ENCODE data around the gene NAV2. TPM values are rescaled to one million over a fixed set of nuclear protein-coding genes. Genes with fewer than 3 reads are reported as not detected.

NAV2 gene
- total RNA-seq, 4 donors from 2014 or later: 19.2 to 34.7 (median 25.8) TPM

DNA sequence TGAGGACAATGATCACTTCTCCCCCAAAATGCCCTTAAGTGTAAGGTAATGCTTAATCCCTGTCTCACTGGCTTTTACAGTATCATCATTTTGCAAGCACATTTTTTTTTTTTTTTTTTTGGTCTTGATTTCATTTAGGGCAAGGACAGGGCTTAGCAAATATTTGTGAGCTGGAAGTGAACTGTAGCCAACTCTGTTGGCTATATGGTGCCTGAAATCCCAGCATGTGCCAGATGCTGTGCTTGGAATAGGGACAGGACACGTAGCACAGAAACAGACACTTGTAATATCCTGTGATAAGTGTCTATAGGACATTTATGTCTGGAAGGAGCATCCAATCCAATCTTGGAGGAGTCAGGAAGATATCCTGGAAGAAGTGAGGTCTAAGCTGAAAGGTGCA is 198.3 kb downstream of the NAV2 start:
- peaks cover 0 to 15% (median 0%) of the 10 kb centered on the region in 3 donors for H3K36me3 ChIP-seq
- H3K27ac ChIP-seq: no peak overlapping the region
- no peak for DNase-seq (ENCODE audit: low spot score in 2 of 2)
- H3K27me3 ChIP-seq: no peaks in the 10 kb centered on the region
- WGBS, 2 donors: 86 to 100% methylated on average over 1 of the region's 1 CpG
- H3K9me3 ChIP-seq: no peaks in the 10 kb centered on the region
- H3K4me3 ChIP-seq: no peak overlapping the region
- H3K4me1 ChIP-seq: peaks cover 0 to 23% (median 0%) of the 10 kb centered on the region in 4 donors
- TF ChIP-seq EP300 (IDR thresholded peaks at IDR 0.05): no peak
- no peak for TF ChIP-seq CTCF (IDR thresholded peaks at IDR 0.05)
- no peak for TF ChIP-seq POLR2A (IDR thresholded peaks at IDR 0.05)

GRCh38 chr11:19912115-19912957 is 199.7 kb downstream of the NAV2 start:
- 38 to 48% methylated on average over 5 of the region's 5 CpGs for WGBS, 2 donors
- TF ChIP-seq EP300 (IDR thresholded peaks at IDR 0.05) (no peak), POLR2A (IDR thresholded peaks at IDR 0.05) (no peak), CTCF (IDR thresholded peaks at IDR 0.05) (no peak)
- Histone ChIP-seq H3K27me3 (no peaks in the 10 kb centered on the region), H3K4me3 (no peak overlapping the region), H3K36me3 (peaks cover 0 to 13% (median 0%) of the 10 kb centered on the region in 3 donors), H3K4me1 (peaks cover 0 to 23% (median 0%) of the 10 kb centered on the region in 4 donors), H3K9me3 (no peaks in the 10 kb centered on the region), H3K27ac (no peak overlapping the region)
- no peak for DNase-seq (ENCODE audit: low spot score in 2 of 2)

DNA sequence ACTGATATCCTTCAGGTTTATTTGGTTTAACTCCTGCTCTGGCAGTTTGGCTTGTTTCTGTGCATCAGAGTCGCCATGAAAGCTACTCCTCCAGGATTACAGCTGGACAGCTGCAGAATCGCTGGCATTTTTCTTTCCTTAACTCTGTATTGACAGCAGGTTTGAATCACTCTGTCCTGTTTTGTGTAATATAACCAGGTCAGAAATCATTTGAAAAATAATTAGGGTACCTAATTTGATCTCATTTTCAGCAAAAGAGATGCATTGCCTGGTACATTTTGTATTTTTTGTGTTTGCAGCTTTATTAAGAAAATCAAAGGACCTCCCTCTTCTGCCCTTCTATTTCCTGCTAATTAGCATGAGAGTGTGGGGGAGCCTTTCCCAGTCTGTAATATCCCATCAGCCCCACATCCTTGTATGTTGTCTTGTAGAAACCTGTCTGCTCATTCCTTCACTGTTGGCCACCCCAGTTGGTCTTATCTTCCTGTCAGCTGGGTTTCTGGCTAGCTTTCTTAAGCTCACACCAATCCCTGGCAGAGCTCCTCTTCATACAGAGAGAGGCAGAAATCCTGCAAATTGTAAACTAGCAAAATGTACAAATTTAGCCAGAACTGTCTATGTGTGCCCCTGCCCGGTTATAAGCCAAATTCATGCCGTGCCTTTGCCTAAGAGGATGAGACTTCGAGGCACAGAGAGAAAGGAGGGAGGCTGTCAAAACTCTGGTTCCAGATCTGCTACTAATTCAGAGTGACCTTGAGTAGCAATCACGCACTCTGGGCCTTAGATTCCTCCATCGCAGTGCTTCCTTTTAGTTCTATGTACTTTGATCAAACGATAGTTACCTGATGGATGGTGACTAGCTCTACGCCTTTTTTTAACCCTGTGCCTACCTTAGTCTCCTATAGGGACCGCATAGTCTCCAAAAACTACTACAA is 200.6 kb downstream of the NAV2 start:
- TF ChIP-seq POLR2A (IDR thresholded peaks at IDR 0.05): no peak
- no peak for TF ChIP-seq CTCF (IDR thresholded peaks at IDR 0.05)
- TF ChIP-seq EP300 (IDR thresholded peaks at IDR 0.05): no peak
- Histone ChIP-seq H3K36me3 (peaks cover 0 to 15% (median 0%) of the 10 kb centered on the region in 3 donors), H3K27me3 (no peaks in the 10 kb centered on the region), H3K27ac (no peak overlapping the region), H3K9me3 (no peaks in the 10 kb centered on the region), H3K4me1 (peaks cover 0 to 17% (median 0%) of the 10 kb centered on the region in 4 donors), H3K4me3 (no peak overlapping the region)
- WGBS, 2 donors: 64 to 75% methylated on average over 10 of the region's 10 CpGs
- DNase-seq (ENCODE audit: low spot score in 2 of 2): no peak

DNA sequence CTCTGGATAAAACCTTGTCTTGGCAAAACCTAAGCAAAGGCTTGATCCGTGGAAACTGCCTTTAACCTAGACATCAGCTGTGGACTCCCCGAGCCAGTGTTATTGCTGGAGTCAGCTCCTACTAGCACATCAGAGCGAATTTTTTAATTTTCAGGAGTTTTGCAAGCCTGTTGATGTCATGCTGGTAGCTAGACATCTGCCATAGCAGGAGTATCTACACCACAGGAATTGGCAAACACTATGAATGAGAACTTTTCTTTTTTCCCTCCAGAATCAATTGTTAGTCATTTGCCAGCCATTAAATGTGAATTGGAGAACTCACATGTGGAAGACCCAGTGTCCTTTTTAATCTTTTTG is 201.2 kb downstream of the NAV2 start:
- no peaks in the 10 kb centered on the region for H3K9me3 ChIP-seq
- no peak for TF ChIP-seq EP300 (IDR thresholded peaks at IDR 0.05)
- no peak for TF ChIP-seq CTCF (IDR thresholded peaks at IDR 0.05)
- TF ChIP-seq POLR2A (IDR thresholded peaks at IDR 0.05): no peak
- H3K4me1 ChIP-seq: peaks cover 0 to 22% (median 0%) of the 10 kb centered on the region in 4 donors
- no peaks in the 10 kb centered on the region for H3K27me3 ChIP-seq
- peaks cover 0 to 15% (median 0%) of the 10 kb centered on the region in 3 donors for H3K36me3 ChIP-seq
- no peak overlapping the region for H3K4me3 ChIP-seq
- 60 to 90% methylated on average over 3 of the region's 3 CpGs for WGBS, 2 donors
- no peak for DNase-seq (ENCODE audit: low spot score in 2 of 2)
- H3K27ac ChIP-seq: no peak overlapping the region
